CD14-positive monocyte (primary cell): ENCODE measurements around the gene VWC2L. TPM values are rescaled to one million over a fixed set of nuclear protein-coding genes. Genes with fewer than 3 reads are reported as not detected.

ENCODE experiments used
- DNase-seq, 3 donors: peaks; one replicate each; pipeline ENCODE4 v3.0.0-alpha.2; 2011 to 2022
- H2AFZ ChIP-seq: 2 replicates; pipeline ENCODE4 v1.6.0; 2012; ENCODE audit warnings: mild to moderate bottlenecking, low read depth, low read length, inconsistent platforms; ENCODE audit not compliant: insufficient read depth, poor library complexity, severe bottlenecking
- H3K27ac ChIP-seq, 2 donors: 1 replicate in 1 of 2; 2 replicates in 1 of 2; pipeline ENCODE4 v1.5.1; 2012 to 2013; ENCODE audit warnings: low read length in 2 of 2, control low read depth in 1 of 2, inconsistent platforms in 1 of 2, low read depth in 1 of 2, mild to moderate bottlenecking in 1 of 2
- H3K27me3 ChIP-seq, 2 donors: one replicate each; pipeline versions ENCODE4 v1.6.0 to v1.6.1; 2011 to 2013; ENCODE audit warnings: low read length in 2 of 2; ENCODE audit not compliant: control insufficient read depth in 2 of 2, insufficient read depth in 2 of 2
- H3K36me3 ChIP-seq, 2 donors: replicated peaks in 1 of 2; 1 replicate in 1 of 2; 2 replicates in 1 of 2; pipeline versions ENCODE4 v1.5.1 to v1.6.1; 2012 to 2013; ENCODE audit warnings: low read length in 2 of 2, control low read depth in 1 of 2, inconsistent platforms in 1 of 2, mild to moderate bottlenecking in 1 of 2; ENCODE audit not compliant: insufficient read depth in 2 of 2, control insufficient read depth in 1 of 2
- H3K4me1 ChIP-seq, 2 donors: 1 replicate in 1 of 2; 2 replicates in 1 of 2; pipeline versions ENCODE4 v1.5.1 to v1.6.1; 2012 to 2013; ENCODE audit warnings: low read length in 2 of 2, control low read depth in 1 of 2, inconsistent platforms in 1 of 2, mild to moderate bottlenecking in 1 of 2, moderate library complexity in 1 of 2; ENCODE audit not compliant: insufficient read depth in 2 of 2, control insufficient read depth in 1 of 2
- H3K4me2 ChIP-seq: replicated peaks from 2 replicates; pipeline ENCODE3; 2012; ENCODE audit warnings: low read length, moderate library complexity, mild to moderate bottlenecking; ENCODE audit not compliant: poor library complexity, severe bottlenecking; ENCODE audit errors: extremely low read depth
- H3K4me3 ChIP-seq, 3 experiments: fragments of 200-600 bp in 1 of 3; sonication (generic) in 1 of 3; replicated peaks in 1 of 3; 1 replicate in 2 of 3; 2 replicates in 1 of 3; pipeline ENCODE4 v1.5.1; 2011 to 2013; ENCODE audit warnings: low read length in 3 of 3, mild to moderate bottlenecking in 3 of 3, control low read depth in 2 of 3, low read depth in 2 of 3, inconsistent platforms in 1 of 3, moderate library complexity in 1 of 3
- H3K79me2 ChIP-seq: 2 replicates; pipeline ENCODE4 v1.6.0; 2012; ENCODE audit warnings: mild to moderate bottlenecking, control low read depth, inconsistent platforms, low read length, moderate library complexity; ENCODE audit not compliant: insufficient read depth
- H3K9ac ChIP-seq: 2 replicates; pipeline ENCODE4 v1.6.0; 2017; ENCODE audit warnings: low read length, mild to moderate bottlenecking; ENCODE audit not compliant: insufficient read depth, poor library complexity, severe bottlenecking
- H3K9me3 ChIP-seq, 2 donors: replicated peaks in 1 of 2; 1 replicate in 1 of 2; 2 replicates in 1 of 2; pipeline versions ENCODE4 v1.5.1 to v1.6.1; 2012 to 2013; ENCODE audit warnings: low read length in 2 of 2, control low read depth in 1 of 2; ENCODE audit not compliant: control insufficient read depth in 1 of 2, insufficient read depth in 1 of 2
- H4K20me1 ChIP-seq: 2 replicates; pipeline ENCODE4 v1.6.0; 2012; ENCODE audit warnings: mild to moderate bottlenecking, low read length, control low read depth, moderate library complexity; ENCODE audit not compliant: insufficient read depth
- H3K27ac Mint-ChIP-seq, 7 donors: one replicate each; pipeline ENCODE4 v1.8.0; 2020; ENCODE audit warnings: mild to moderate bottlenecking in 7 of 7, mixed read lengths in 7 of 7, moderate library complexity in 6 of 7, inconsistent platforms in 2 of 7
- H3K27me3 Mint-ChIP-seq, 3 donors: one replicate each; pipeline ENCODE4 v1.8.0; 2021 to 2022; ENCODE audit warnings: low read depth in 3 of 3, mild to moderate bottlenecking in 3 of 3, mixed read lengths in 3 of 3, moderate library complexity in 3 of 3, inconsistent platforms in 1 of 3
- H3K36me3 Mint-ChIP-seq, 2 donors: one replicate each; pipeline ENCODE4 v1.8.0; 2020; ENCODE audit warnings: mixed read lengths in 2 of 2, inconsistent platforms in 1 of 2, mild to moderate bottlenecking in 1 of 2
- H3K4me1 Mint-ChIP-seq: one replicate; pipeline ENCODE4 v1.8.0; 2020; ENCODE audit warnings: mild to moderate bottlenecking, mixed read lengths
- H3K4me3 Mint-ChIP-seq, 2 donors: one replicate each; pipeline ENCODE4 v1.8.0; 2020; ENCODE audit warnings: mild to moderate bottlenecking in 2 of 2, mixed read lengths in 2 of 2, moderate library complexity in 1 of 2
- H3K9me3 Mint-ChIP-seq, 7 donors: one replicate each; pipeline ENCODE4 v1.8.0; 2020 to 2022; ENCODE audit warnings: mixed read lengths in 7 of 7, mild to moderate bottlenecking in 6 of 7, moderate library complexity in 6 of 7, inconsistent platforms in 2 of 7
- CTCF ChIP-seq: fragments of 200-600 bp; IDR thresholded peaks from one replicate; pipeline ENCODE4 v1.8.0; 2022; ENCODE audit warnings: antibody characterized with exemption, mild to moderate bottlenecking
- WGBS: methylation state at CpG from one replicate; pipeline ENCODE4 v1.1.5; 2013; ENCODE audit warnings: missing lambda C conversion rate; ENCODE audit not compliant: insufficient coverage; 5-methylcytosine and 5-hydroxymethylcytosine counted together
- intact Hi-C, 2 donors: fragments of 100-400 bp; cut with micrococcal nuclease; formaldehyde crosslinking; loops; one replicate each; pipeline versions ENCODE4 v1.15.0 to v1.15.1; 2023
- polyA plus RNA-seq, 3 donors: library from polyadenylated mRNA; depleted of rRNA in 1 of 3; unstranded in 2 of 3; stranded (reverse) in 1 of 3; fragments of 300-500 nt in 2 of 3; fragments of >200 nt in 1 of 3; fragmentation: Illumina TruSeq in 2 of 3; gene quantifications; 1 replicate in 2 of 3; 2 replicates in 1 of 3; pipeline ENCODE4 v1.2.3, GENCODE V29; 2012 to 2021

Gene VWC2L
- polyA plus RNA-seq, 3 donors: not detected

- no peaks in the 10 kb centered on the region for H3K79me2 ChIP-seq
- no peak for TF ChIP-seq CTCF
- Mint-ChIP-seq H3K36me3 (no peaks in the 10 kb centered on the region), H3K9me3 (peaks cover 2 to 9% (median 5%) of the 10 kb centered on the region in 7 donors), H3K4me3 (no peak overlapping the region), H3K27me3 (no peaks in the 10 kb centered on the region), H3K4me1 (no peaks in the 10 kb centered on the region), H3K27ac (no peak overlapping the region)
- H4K20me1 ChIP-seq: no peaks in the 10 kb centered on the region
- intact Hi-C loops: no loop called here
- H3K4me1 ChIP-seq: no peaks in the 10 kb centered on the region
- no peak overlapping the region for H3K27ac ChIP-seq
- H3K4me2 ChIP-seq: no peak overlapping the region
- no peak for DNase-seq
- no peak overlapping the region for H3K4me3 ChIP-seq
- WGBS: 85% methylated on average over 3 of the region's 3 CpGs
- H2AFZ ChIP-seq: no peak overlapping the region
- H3K9me3 ChIP-seq: peaks cover 0 to 3% of the 10 kb centered on the region in 2 donors
- H3K36me3 ChIP-seq: no peaks in the 10 kb centered on the region
- H3K9ac ChIP-seq: no peak overlapping the region
- H3K27me3 ChIP-seq: no peaks in the 10 kb centered on the region
Observed at GRCh38 chr2:214557884-214558283, 147.0 kb downstream of the VWC2L start.

- intact Hi-C loops: no loop called here
- H3K4me3 Mint-ChIP-seq: no peak overlapping the region
- no peaks in the 10 kb centered on the region for H3K27me3 Mint-ChIP-seq
- Histone ChIP-seq H3K4me2 (no peak overlapping the region), H3K9me3 (peaks cover 0 to 3% of the 10 kb centered on the region in 2 donors), H3K27me3 (no peaks in the 10 kb centered on the region), H4K20me1 (no peaks in the 10 kb centered on the region), H3K4me1 (no peaks in the 10 kb centered on the region), H3K9ac (no peak overlapping the region), H3K36me3 (no peaks in the 10 kb centered on the region), H3K79me2 (no peaks in the 10 kb centered on the region), H3K4me3 (no peak overlapping the region), H3K27ac (no peak overlapping the region), H2AFZ (no peak overlapping the region)
- H3K27ac Mint-ChIP-seq: no peak overlapping the region
- no peaks in the 10 kb centered on the region for H3K4me1 Mint-ChIP-seq
- H3K9me3 Mint-ChIP-seq: peaks cover 4 to 12% (median 5%) of the 10 kb centered on the region in 7 donors
- no peak for TF ChIP-seq CTCF
- no peak for DNase-seq
- no peaks in the 10 kb centered on the region for H3K36me3 Mint-ChIP-seq
- WGBS: no CpG with 5 or more reads among the region's 1 CpG
Observed at GRCh38 chr2:214558341-214558740, 147.5 kb downstream of the VWC2L start.
